Measurements from ENCODE around the gene FSD2.

Gene FSD2

GRCh38 chr15:82805994-82806406 is at the start of gene FSD2:
Gene FSD2 (minus strand): TSS chr15:82806069. CDS start chr15:82787390, 18,679 bp downstream.
- no peaks in the 10 kb centered on the region for H3K27me3 ChIP-seq (ENCODE audit: control insufficient read depth in 1 of 2, insufficient read depth in 2 of 2, low read length in 2 of 2)
- no peak within 1 kb of the TSS for H3K9ac ChIP-seq (ENCODE audit: low read depth in 1 of 2, low read length in 2 of 2)
- H3K4me1 ChIP-seq (ENCODE audit: control insufficient read depth in 1 of 2, insufficient read depth in 2 of 2, low read length in 2 of 2), result peaks cover 0 to 10% of the 10 kb centered on the region in 2 donors
- no peak within 1 kb of the TSS for H3K4me3 ChIP-seq (ENCODE audit: low read depth in 1 of 2, low read length in 2 of 2)
- H3K36me3 ChIP-seq (ENCODE audit: control insufficient read depth in 1 of 2, insufficient read depth in 2 of 2, low read length in 2 of 2), result no peaks in the 10 kb centered on the region
- no peaks in the 10 kb centered on the region for H3K9me3 ChIP-seq (ENCODE audit: control insufficient read depth in 1 of 2, low read length in 2 of 2)
- H3K27ac ChIP-seq (ENCODE audit: low read depth, low read length), result no peak within 1 kb of the TSS

- no peak overlapping the region for H3K9ac ChIP-seq (ENCODE audit: low read depth in 1 of 2, low read length in 2 of 2)
- H3K4me3 ChIP-seq (ENCODE audit: low read depth in 1 of 2, low read length in 2 of 2), result no peak overlapping the region
- peaks cover 5 to 8% of the 10 kb centered on the region in 2 donors for H3K4me1 ChIP-seq (ENCODE audit: control insufficient read depth in 1 of 2, insufficient read depth in 2 of 2, low read length in 2 of 2)
- no peak overlapping the region for H3K27ac ChIP-seq (ENCODE audit: low read depth, low read length)
- H3K9me3 ChIP-seq (ENCODE audit: control insufficient read depth in 1 of 2, low read length in 2 of 2), result no peaks in the 10 kb centered on the region
- H3K36me3 ChIP-seq (ENCODE audit: control insufficient read depth in 1 of 2, insufficient read depth in 2 of 2, low read length in 2 of 2), result no peaks in the 10 kb centered on the region
- H3K27me3 ChIP-seq (ENCODE audit: control insufficient read depth in 1 of 2, insufficient read depth in 2 of 2, low read length in 2 of 2), result no peaks in the 10 kb centered on the region
These were observed 48.7 kb upstream of the FSD2 start for GRCh38 chr15:82854554-82854953.

GRCh38 chr15:82852941-82853561 is 47.2 kb upstream of the FSD2 start:
- no peak overlapping the region for H3K27ac ChIP-seq (ENCODE audit: low read depth, low read length)
- H3K9ac ChIP-seq (ENCODE audit: low read depth in 1 of 2, low read length in 2 of 2), result no peak overlapping the region
- H3K36me3 ChIP-seq (ENCODE audit: control insufficient read depth in 1 of 2, insufficient read depth in 2 of 2, low read length in 2 of 2), result no peaks in the 10 kb centered on the region

GRCh38 chr15:82851981-82852511 is 46.2 kb upstream of the FSD2 start:
- H3K36me3 ChIP-seq (ENCODE audit: control insufficient read depth in 1 of 2, insufficient read depth in 2 of 2, low read length in 2 of 2), result no peaks in the 10 kb centered on the region
- H3K27ac ChIP-seq (ENCODE audit: low read depth, low read length), result no peak overlapping the region
- no peaks in the 10 kb centered on the region for H3K27me3 ChIP-seq (ENCODE audit: control insufficient read depth in 1 of 2, insufficient read depth in 2 of 2, low read length in 2 of 2)
- no peak overlapping the region for H3K4me3 ChIP-seq (ENCODE audit: low read depth in 1 of 2, low read length in 2 of 2)
- H3K4me1 ChIP-seq (ENCODE audit: control insufficient read depth in 1 of 2, insufficient read depth in 2 of 2, low read length in 2 of 2), result peaks cover 9 to 11% of the 10 kb centered on the region in 2 donors
- H3K9me3 ChIP-seq (ENCODE audit: control insufficient read depth in 1 of 2, low read length in 2 of 2), result no peaks in the 10 kb centered on the region
- H3K9ac ChIP-seq (ENCODE audit: low read depth in 1 of 2, low read length in 2 of 2), result no peak overlapping the region

More at GRCh38 chr15:82852941-82853561, 47.2 kb upstream of the FSD2 start:
- no peaks in the 10 kb centered on the region for H3K9me3 ChIP-seq (ENCODE audit: control insufficient read depth in 1 of 2, low read length in 2 of 2)
- no peak overlapping the region for H3K4me3 ChIP-seq (ENCODE audit: low read depth in 1 of 2, low read length in 2 of 2)
- H3K27me3 ChIP-seq (ENCODE audit: control insufficient read depth in 1 of 2, insufficient read depth in 2 of 2, low read length in 2 of 2), result no peaks in the 10 kb centered on the region
- peaks cover 9 to 11% of the 10 kb centered on the region in 2 donors for H3K4me1 ChIP-seq (ENCODE audit: control insufficient read depth in 1 of 2, insufficient read depth in 2 of 2, low read length in 2 of 2)

GRCh38 chr15:82851306-82851850 is 45.5 kb upstream of the FSD2 start:
- H3K9ac ChIP-seq (ENCODE audit: low read depth in 1 of 2, low read length in 2 of 2), result no peak overlapping the region
- no peak overlapping the region for H3K4me3 ChIP-seq (ENCODE audit: low read depth in 1 of 2, low read length in 2 of 2)
- no peaks in the 10 kb centered on the region for H3K27me3 ChIP-seq (ENCODE audit: control insufficient read depth in 1 of 2, insufficient read depth in 2 of 2, low read length in 2 of 2)
- H3K9me3 ChIP-seq (ENCODE audit: control insufficient read depth in 1 of 2, low read length in 2 of 2), result no peaks in the 10 kb centered on the region
- H3K4me1 ChIP-seq (ENCODE audit: control insufficient read depth in 1 of 2, insufficient read depth in 2 of 2, low read length in 2 of 2), result peaks cover 9 to 11% of the 10 kb centered on the region in 2 donors
- no peak overlapping the region for H3K27ac ChIP-seq (ENCODE audit: low read depth, low read length)
- no peaks in the 10 kb centered on the region for H3K36me3 ChIP-seq (ENCODE audit: control insufficient read depth in 1 of 2, insufficient read depth in 2 of 2, low read length in 2 of 2)

GRCh38 chr15:82850731-82851130 is 44.9 kb upstream of the FSD2 start:
- Histone ChIP-seq H3K27ac (ENCODE audit: low read depth, low read length) (no peak overlapping the region), H3K4me1 (ENCODE audit: control insufficient read depth in 1 of 2, insufficient read depth in 2 of 2, low read length in 2 of 2) (peaks cover 9 to 11% of the 10 kb centered on the region in 2 donors), H3K36me3 (ENCODE audit: control insufficient read depth in 1 of 2, insufficient read depth in 2 of 2, low read length in 2 of 2) (no peaks in the 10 kb centered on the region), H3K4me3 (ENCODE audit: low read depth in 1 of 2, low read length in 2 of 2) (no peak overlapping the region), H3K9ac (ENCODE audit: low read depth in 1 of 2, low read length in 2 of 2) (no peak overlapping the region), H3K27me3 (ENCODE audit: control insufficient read depth in 1 of 2, insufficient read depth in 2 of 2, low read length in 2 of 2) (no peaks in the 10 kb centered on the region), H3K9me3 (ENCODE audit: control insufficient read depth in 1 of 2, low read length in 2 of 2) (no peaks in the 10 kb centered on the region)

- Histone ChIP-seq H3K9me3 (ENCODE audit: control insufficient read depth in 1 of 2, low read length in 2 of 2) (no peaks in the 10 kb centered on the region), H3K36me3 (ENCODE audit: control insufficient read depth in 1 of 2, insufficient read depth in 2 of 2, low read length in 2 of 2) (no peaks in the 10 kb centered on the region), H3K9ac (ENCODE audit: low read depth in 1 of 2, low read length in 2 of 2) (no peak overlapping the region), H3K4me1 (ENCODE audit: control insufficient read depth in 1 of 2, insufficient read depth in 2 of 2, low read length in 2 of 2) (peaks cover 8 to 9% of the 10 kb centered on the region in 2 donors), H3K27me3 (ENCODE audit: control insufficient read depth in 1 of 2, insufficient read depth in 2 of 2, low read length in 2 of 2) (no peaks in the 10 kb centered on the region), H3K4me3 (ENCODE audit: low read depth in 1 of 2, low read length in 2 of 2) (peak overlapping the region in 1 of 2 donors; percentile 4), H3K27ac (ENCODE audit: low read depth, low read length) (no peak overlapping the region)
These were observed 44.0 kb upstream of the FSD2 start for GRCh38 chr15:82849556-82850512.

GRCh38 chr15:82848241-82848993 is 42.5 kb upstream of the FSD2 start:
- no peak overlapping the region for H3K9ac ChIP-seq (ENCODE audit: low read depth in 1 of 2, low read length in 2 of 2)
- no peaks in the 10 kb centered on the region for H3K9me3 ChIP-seq (ENCODE audit: control insufficient read depth in 1 of 2, low read length in 2 of 2)

GRCh38 chr15:82847703-82848102 is 41.8 kb upstream of the FSD2 start:
- H3K9ac ChIP-seq (ENCODE audit: low read depth in 1 of 2, low read length in 2 of 2), result no peak overlapping the region
- H3K4me3 ChIP-seq (ENCODE audit: low read depth in 1 of 2, low read length in 2 of 2), result no peak overlapping the region
- peaks cover 8 to 9% of the 10 kb centered on the region in 2 donors for H3K4me1 ChIP-seq (ENCODE audit: control insufficient read depth in 1 of 2, insufficient read depth in 2 of 2, low read length in 2 of 2)
- H3K27ac ChIP-seq (ENCODE audit: low read depth, low read length), result no peak overlapping the region
- no peaks in the 10 kb centered on the region for H3K9me3 ChIP-seq (ENCODE audit: control insufficient read depth in 1 of 2, low read length in 2 of 2)
- H3K27me3 ChIP-seq (ENCODE audit: control insufficient read depth in 1 of 2, insufficient read depth in 2 of 2, low read length in 2 of 2), result no peaks in the 10 kb centered on the region
- H3K36me3 ChIP-seq (ENCODE audit: control insufficient read depth in 1 of 2, insufficient read depth in 2 of 2, low read length in 2 of 2), result no peaks in the 10 kb centered on the region

More at GRCh38 chr15:82848241-82848993, 42.5 kb upstream of the FSD2 start:
- no peak overlapping the region for H3K4me3 ChIP-seq (ENCODE audit: low read depth in 1 of 2, low read length in 2 of 2)
- H3K4me1 ChIP-seq (ENCODE audit: control insufficient read depth in 1 of 2, insufficient read depth in 2 of 2, low read length in 2 of 2), result peaks cover 8 to 9% of the 10 kb centered on the region in 2 donors
- no peak overlapping the region for H3K27ac ChIP-seq (ENCODE audit: low read depth, low read length)
- H3K27me3 ChIP-seq (ENCODE audit: control insufficient read depth in 1 of 2, insufficient read depth in 2 of 2, low read length in 2 of 2), result no peaks in the 10 kb centered on the region
- H3K36me3 ChIP-seq (ENCODE audit: control insufficient read depth in 1 of 2, insufficient read depth in 2 of 2, low read length in 2 of 2), result no peaks in the 10 kb centered on the region

Data from duodenal mucosa (tissue), 2 donors.